ENCODE data around the gene NEU4. TPM values are rescaled to one million over a fixed set of nuclear protein-coding genes. Genes with fewer than 3 reads are reported as not detected.
"Not testable (repeated sequence)": the region's sequence is repeated elsewhere in the genome, so short reads cannot be mapped to it uniquely, and the experiment has no call there.

NEU4 gene
- total RNA-seq, 1 experiment from 2014 or later, result not detected

DNA sequence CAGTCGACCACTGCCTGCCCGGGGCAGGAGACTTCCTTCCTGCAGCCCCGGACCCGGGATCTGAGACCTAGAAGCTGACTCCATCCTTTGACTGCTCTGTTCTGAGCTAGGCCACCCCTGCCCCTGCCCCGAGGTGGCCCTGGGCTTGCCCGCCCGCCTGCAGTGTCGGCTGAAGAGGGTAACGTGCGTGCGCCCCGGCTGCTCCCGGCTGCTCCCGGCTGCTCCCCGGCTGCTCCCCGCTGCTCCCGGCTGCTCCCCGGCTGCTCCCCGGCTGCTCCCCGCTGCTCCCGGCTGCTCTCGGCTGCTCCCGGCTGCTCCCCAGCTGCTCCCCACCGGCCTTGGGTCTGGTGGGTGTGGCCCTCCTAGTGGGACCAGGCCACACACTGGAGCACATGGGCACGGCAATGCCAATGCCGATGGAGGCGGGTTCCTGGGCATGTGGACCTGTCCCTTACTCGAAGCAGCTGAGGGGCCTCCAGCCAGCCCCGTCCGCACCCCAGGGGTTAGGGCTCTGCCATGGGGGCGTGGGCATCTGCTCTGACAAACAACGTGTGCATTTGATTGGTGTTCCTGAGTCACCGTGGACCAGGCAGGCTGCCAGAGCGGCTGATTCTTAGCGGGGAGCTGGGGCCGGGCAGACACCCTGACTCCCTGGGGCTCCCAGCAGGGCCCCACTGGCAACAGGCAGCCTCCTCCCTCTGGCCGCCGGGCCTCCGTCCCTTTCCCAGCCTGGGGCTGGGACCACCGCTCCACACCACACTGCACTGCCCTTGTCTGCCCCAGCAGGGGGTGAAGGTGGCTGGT, 34.4 kb upstream of the NEU4 start:
- peak; percentile 69 for DNase-seq (ENCODE audit: low spot score)

GRCh38 chr2:241775223-241776177, 33.5 kb upstream of the NEU4 start:
- no peak for DNase-seq (ENCODE audit: low spot score)

DNA sequence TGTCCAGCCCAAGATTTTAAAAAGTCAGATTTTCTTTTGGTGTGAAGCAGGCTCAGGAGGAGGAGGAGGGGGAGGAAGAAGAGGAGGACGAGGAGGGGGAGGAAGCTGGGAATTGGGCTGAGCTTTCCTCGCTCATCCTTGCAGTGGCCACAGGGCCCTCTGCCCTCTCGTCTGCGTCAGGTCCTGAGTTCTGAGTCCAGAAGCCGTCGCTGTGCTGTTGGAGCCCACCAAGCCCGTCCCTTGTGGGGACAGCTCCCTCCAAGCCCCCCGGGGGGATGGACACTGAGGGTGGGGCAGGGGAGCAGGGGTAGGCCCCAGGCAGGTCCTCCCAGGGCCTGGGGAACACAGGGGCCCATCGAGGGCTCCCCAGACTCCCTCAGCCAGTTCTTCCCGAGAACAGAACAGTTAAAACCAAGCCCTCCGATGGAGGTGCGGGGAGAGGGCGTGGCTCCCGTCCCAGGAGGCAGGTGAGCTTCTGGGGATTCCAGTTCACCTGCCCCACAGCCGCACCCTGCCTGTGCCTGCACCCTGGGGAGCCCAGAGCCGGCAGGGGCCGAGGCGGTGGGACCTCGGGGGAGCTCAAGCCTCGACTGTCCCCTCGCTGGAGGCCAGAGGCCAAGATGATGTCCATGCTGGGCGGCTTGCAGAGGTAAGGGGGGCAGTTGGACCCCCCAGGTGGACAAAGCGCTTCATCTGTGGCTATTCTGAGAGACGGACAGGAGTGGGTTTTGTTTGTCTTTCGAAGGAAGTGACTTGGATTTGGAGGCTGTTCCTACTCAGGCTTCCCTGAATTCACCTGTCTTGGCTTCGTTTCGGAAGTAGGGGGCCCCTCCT, 32.4 kb upstream of the NEU4 start, which contains the start of gene GAL3ST2:
Gene GAL3ST2 (plus strand): TSS at position 487 of the 834 bp plus-strand sequence. CDS start 134 bp downstream, at position 621.
- DNase-seq (ENCODE audit: low spot score), result no peak

- no peak for DNase-seq (ENCODE audit: low spot score)
Measured at GRCh38 chr2:241777170-241777685, 31.8 kb upstream of the NEU4 start.

DNA sequence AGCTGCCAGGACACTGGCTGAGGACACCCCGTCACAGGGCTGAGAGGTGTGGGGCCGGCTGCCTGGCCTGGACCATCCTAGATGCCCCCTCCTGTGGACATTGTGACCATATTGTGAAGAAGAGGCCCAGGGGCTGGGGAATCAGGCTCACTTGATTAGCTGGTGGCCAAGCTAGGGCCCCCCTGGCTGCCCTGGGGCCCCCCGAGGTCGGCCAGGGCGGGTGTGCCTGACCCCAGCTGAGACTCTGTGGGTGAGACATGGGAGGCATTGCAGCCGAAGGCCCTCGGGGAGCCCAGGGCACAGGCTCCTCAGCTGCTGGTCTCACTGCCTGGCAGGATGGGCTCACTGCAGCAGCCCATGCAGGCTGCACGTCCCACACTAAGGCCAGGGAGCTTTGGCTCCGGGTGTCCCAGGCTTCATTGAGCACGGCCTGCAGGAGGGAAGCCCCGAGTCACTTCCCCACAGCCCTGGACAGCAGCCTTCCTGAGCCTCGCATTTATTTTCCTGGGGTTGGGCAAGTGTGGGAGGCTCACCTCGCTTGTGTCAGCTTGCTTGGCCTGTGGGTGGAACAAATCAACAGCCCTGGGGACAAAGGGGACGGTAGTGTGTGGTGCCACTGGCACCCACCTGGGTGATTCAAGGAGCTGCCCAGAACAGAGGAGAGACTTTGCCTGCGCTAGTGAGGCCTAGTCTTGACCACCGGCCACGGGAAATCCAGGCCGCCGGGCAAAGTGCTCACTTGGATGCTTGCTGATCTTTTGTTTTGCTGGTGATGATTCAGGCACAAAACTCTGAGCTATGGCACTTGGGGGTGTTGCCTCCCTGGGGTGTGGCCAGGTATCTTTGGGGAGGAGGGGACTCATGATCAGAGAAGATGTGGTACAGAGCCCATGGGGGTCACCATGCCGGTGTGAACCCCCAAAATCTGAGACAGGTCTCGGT, 31.0 kb upstream of the NEU4 start:
- DNase-seq (ENCODE audit: low spot score), result no peak

GRCh38 chr2:241780939-241781569, 27.9 kb upstream of the NEU4 start:
- DNase-seq (ENCODE audit: low spot score), result no peak

- DNase-seq (ENCODE audit: low spot score), result not testable (repeated sequence)
Measured at GRCh38 chr2:241782053-241782452, 26.9 kb upstream of the NEU4 start.

DNA sequence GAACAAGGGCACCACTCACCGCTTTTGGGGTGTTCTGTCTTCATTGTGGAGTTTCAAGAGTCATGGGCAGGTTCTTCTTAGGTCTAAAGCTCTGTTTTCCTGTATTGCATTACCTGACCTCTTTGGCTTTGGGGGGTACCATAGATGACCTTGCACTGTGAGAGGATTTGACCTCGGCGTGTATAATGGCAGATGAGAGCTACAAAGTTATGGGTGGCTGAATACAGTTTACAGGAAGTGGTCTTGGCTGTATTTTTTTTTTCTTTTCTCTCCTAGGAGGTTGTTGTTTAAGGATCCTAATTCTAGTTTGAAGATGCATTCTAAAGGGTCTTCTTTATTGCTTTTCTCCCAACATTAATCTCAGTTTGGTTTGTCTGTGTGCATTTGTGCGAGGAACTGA, 20.9 kb upstream of the NEU4 start:
- DNase-seq (ENCODE audit: low spot score), result no peak

- DNase-seq (ENCODE audit: low spot score), result no peak
Measured at GRCh38 chr2:241788572-241788971, 20.4 kb upstream of the NEU4 start.

DNA sequence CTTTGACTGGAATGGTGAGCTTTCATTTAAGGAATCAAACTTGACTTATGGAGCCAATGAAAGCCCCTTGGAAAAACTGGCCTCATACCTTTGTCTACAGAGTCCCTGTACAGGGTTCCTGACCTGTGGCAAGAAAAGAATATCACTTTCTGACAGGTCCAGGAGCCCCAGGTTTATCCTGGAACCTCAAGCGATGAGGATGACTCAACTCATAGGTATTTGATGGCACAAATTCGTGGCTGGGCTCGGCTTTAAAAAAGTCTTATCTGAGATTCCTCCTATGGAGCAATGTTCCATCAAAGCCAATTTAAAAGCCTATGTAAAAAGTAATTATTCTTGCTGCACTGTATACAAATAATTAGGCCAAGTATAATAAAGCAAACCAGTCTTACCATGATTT, 17.6 kb upstream of the NEU4 start:
- DNase-seq (ENCODE audit: low spot score), result not testable (repeated sequence)

DNA sequence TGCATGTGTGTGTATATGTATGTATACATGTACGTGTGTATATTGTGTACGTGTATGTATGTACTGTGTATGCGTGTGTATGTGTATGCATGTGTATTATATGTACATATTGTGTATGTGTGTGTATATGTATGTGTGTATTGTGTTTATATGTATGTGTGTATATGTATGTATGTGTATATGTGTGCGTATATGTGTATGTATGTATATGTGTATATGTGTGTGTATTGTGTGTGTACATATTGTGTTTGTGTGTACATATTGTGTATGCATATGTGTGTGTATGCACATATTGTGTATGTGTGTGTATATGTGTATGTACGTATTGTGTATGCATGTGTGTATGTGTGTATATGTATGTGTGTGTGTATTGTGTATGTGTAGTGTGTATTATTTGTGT, 15.6 kb upstream of the NEU4 start:
- DNase-seq (ENCODE audit: low spot score), result no peak

DNA sequence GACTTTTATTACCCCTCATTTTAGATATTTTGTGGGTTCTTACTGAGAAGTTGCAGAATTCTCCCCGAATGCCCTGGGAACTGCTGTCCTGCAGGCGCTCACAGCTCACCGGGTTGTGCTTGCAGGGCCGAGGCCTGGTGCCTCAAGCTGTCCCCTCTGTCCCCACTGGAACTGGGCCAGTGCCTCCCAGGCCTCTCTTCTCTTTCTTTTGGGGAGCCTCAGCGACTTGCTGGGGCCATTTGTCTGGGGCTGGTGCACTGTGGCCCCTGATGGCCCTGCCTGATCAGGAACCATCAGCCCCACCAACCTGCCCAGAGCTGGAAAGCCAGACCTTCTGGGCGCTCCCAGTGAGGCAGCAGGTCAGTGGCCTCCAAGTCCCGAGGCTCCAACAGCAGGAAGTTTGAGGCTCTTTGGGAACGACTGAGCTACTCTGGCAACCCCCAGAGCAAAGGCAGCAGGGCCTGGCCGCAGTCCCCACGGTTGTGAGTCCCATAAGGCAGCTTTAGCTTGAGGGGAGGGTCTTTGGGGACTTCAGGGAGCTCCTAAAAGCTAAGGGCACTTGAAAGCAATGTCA, 14.7 kb upstream of the NEU4 start:
- DNase-seq (ENCODE audit: low spot score), result no peak

- no peak for DNase-seq (ENCODE audit: low spot score)
Measured at GRCh38 chr2:241795021-241795999, 13.7 kb upstream of the NEU4 start.

DNA sequence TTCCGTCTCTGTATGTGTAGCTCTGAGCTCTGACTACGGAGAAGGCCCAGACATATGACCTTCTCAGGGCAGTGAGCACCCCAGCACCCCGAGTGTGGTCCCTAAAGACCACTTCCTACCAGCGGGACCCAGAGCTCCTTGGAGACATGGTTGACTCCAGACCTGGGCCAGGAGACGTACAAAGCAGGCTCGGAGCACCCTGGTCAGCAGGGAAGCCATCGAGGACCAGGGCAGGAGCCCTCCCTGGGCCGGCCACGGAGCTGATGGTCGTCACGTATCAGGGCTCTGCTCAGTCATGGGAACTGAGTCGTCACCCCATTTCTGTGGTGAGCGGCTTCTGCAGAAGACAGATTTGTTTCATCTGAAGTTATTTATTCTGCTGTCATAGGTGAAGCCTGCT, 12.8 kb upstream of the NEU4 start:
- DNase-seq (ENCODE audit: low spot score), result no peak

DNA sequence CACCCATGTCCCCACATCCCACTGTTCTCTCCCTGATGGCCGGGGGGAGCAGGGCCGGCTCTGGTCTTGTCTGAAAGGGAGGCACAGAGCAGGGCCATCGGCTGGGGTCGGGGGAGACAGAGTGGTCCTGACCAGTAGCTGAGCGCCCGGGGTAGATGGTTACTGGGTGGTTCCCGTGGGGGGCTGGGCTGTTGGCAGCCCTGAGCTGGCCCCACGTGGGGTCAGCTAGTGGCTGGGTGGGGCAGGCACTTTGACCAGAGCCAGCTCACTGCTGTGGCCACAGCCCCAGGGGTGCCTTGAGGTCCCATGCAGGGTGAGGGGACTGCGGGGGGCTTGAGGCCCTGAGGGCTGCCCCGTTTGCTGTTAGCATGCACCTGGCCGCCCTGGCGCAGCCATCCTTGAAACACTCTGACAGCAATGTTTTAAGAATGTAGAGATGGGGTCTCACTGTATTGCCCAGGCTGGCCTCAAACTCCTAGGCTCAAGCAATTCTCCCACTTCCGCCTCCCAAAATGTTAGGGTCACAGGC, 12.3 kb upstream of the NEU4 start:
- no peak for DNase-seq (ENCODE audit: low spot score)

- DNase-seq (ENCODE audit: low spot score), result no peak
Measured at GRCh38 chr2:241797441-241798080, 11.4 kb upstream of the NEU4 start.

DNA sequence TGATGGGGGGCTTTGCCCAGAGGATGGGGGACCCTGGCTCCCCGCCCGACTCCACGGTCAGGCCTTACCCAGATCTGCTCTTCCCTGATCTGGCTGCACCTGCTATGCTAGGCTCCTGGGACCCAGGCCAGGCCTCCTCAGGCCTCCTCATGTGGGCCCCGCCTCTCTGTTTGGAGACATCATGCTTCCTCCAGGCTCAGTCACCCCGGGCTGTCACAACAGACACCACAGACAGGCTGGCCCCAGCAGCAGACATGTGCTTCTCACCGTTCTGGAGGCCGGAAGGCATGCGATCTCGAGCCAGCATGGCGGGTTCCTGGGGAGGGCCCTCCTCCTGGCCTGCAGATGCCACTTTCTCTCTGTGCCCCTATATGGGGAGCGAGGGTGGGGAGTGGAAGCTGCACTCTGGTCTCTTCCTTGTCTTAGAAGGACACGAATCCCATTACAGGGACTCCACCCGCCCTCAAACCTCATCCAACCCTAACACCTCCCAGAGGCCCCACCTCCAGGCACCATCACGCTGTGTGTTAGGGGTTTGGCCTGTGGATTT, 10.8 kb upstream of the NEU4 start:
- no peak for DNase-seq (ENCODE audit: low spot score)
